Osteoblast (primary cell): Measurements from ENCODE around the gene CFAP157. TPM values are rescaled to one million over a fixed set of nuclear protein-coding genes. Genes with fewer than 3 reads are reported as not detected.

Experiments
- DNase-seq: peaks from one replicate; pipeline ENCODE4 v3.0.0; 2011; ENCODE audit warnings: low spot score, mixed read lengths; ENCODE audit not compliant: insufficient read length; ENCODE audit errors: missing footprints
- H2AFZ ChIP-seq: 2 replicates; pipeline ENCODE4 v1.6.0; 2011; ENCODE audit warnings: mild to moderate bottlenecking, low read length
- H3K27ac ChIP-seq: 2 replicates; pipeline ENCODE4 v1.5.1; 2011; ENCODE audit warnings: mild to moderate bottlenecking, low read depth, low read length, moderate library complexity
- H3K27me3 ChIP-seq: 2 replicates; pipeline ENCODE4 v1.6.0; 2012; ENCODE audit warnings: mild to moderate bottlenecking, control low read depth, inconsistent platforms, low read length, moderate library complexity; ENCODE audit not compliant: insufficient read depth
- H3K36me3 ChIP-seq: 2 replicates; pipeline ENCODE4 v1.5.1; 2011; ENCODE audit warnings: mild to moderate bottlenecking, low read length, control low read depth, moderate library complexity; ENCODE audit not compliant: insufficient read depth
- H3K4me1 ChIP-seq: 2 replicates; pipeline ENCODE4 v1.5.1; 2011; ENCODE audit warnings: mild to moderate bottlenecking, low read length, control low read depth, moderate library complexity; ENCODE audit not compliant: insufficient read depth
- H3K4me2 ChIP-seq: 2 replicates; pipeline ENCODE4 v1.6.0; 2011; ENCODE audit warnings: mild to moderate bottlenecking, low read length; ENCODE audit not compliant: insufficient read depth
- H3K4me3 ChIP-seq: fragments of 200-600 bp; sonication (generic); 3 replicates; pipeline ENCODE4 v1.5.1; 2012; ENCODE audit warnings: mild to moderate bottlenecking, low read length, inconsistent platforms; ENCODE audit not compliant: insufficient read depth
- H3K79me2 ChIP-seq: 2 replicates; pipeline ENCODE4 v1.6.0; 2012; ENCODE audit warnings: mild to moderate bottlenecking, low read length, control low read depth, inconsistent platforms; ENCODE audit not compliant: insufficient read depth
- H3K9me3 ChIP-seq: 2 replicates; pipeline ENCODE4 v1.5.1; 2011; ENCODE audit warnings: low read depth, low read length, control low read depth
- H4K20me1 ChIP-seq: 2 replicates; pipeline ENCODE4 v1.6.0; 2012; ENCODE audit warnings: mild to moderate bottlenecking, low read length, control low read depth; ENCODE audit not compliant: insufficient read depth
- CTCF ChIP-seq: IDR thresholded peaks from 2 replicates; pipeline ENCODE4 v1.5.1; 2011; ENCODE audit warnings: mild to moderate bottlenecking, low read depth, low read length, moderate library complexity; ENCODE audit errors: extremely low read depth
- total RNA-seq: library from RNA; depleted of rRNA; stranded (reverse); fragments of >200 nt; gene quantifications from 2 replicates; pipeline ENCODE4 v1.2.3, GENCODE V29; 2012

CFAP157 gene
- total RNA-seq: not detected in 2 replicates

DNA sequence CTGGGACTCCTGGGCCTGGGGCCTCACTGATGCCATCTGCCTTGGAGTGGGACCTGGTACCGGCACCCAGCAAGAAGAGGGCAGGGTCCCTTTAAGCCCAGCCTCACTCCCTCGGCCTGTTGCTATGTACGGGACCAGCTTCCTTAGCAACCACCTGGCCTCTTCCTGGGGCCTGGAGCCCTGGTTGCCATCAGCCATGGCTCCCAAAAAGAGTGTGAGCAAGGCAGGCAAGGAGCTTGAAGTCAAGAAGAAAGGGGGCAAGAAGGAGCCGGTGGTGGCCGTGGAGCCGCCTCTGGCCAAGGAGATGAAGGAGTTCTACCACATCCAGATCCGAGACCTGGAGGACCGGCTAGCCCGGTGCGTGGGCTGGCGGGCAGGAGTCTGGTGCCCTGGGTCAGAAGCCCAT is at the start of gene CFAP157:
TSS of gene CFAP157 (plus strand) at position 153 of the 406 bp plus-strand sequence. CDS start at position 197, 44 bp downstream.
- DNase-seq: peak; percentile 77
- TF ChIP-seq CTCF: no peak
- no peaks in the 10 kb centered on the region for H3K79me2 ChIP-seq
- no peak within 1 kb of the TSS for H2AFZ ChIP-seq
- no peaks in the 10 kb centered on the region for H3K36me3 ChIP-seq
- H4K20me1 ChIP-seq: no peaks in the 10 kb centered on the region
- H3K4me3 ChIP-seq: no peak within 1 kb of the TSS
- no peak within 1 kb of the TSS for H3K4me2 ChIP-seq
- no peaks in the 10 kb centered on the region for H3K4me1 ChIP-seq
- H3K27ac ChIP-seq: no peak within 1 kb of the TSS
- H3K9me3 ChIP-seq: no peaks in the 10 kb centered on the region
- no peaks in the 10 kb centered on the region for H3K27me3 ChIP-seq

GRCh38 chr9:127658428-127658827 is 48.4 kb upstream of the CFAP157 start:
- Histone ChIP-seq H3K4me1 (no peaks in the 10 kb centered on the region), H3K27ac (no peak overlapping the region), H3K79me2 (no peaks in the 10 kb centered on the region), H3K36me3 (peaks cover 41% of the 10 kb centered on the region), H3K4me3 (no peak overlapping the region), H3K9me3 (no peaks in the 10 kb centered on the region), H3K27me3 (no peaks in the 10 kb centered on the region), H4K20me1 (no peaks in the 10 kb centered on the region), H3K4me2 (no peak overlapping the region), H2AFZ (no peak overlapping the region)
- DNase-seq: no peak
- TF ChIP-seq CTCF: no peak

DNA sequence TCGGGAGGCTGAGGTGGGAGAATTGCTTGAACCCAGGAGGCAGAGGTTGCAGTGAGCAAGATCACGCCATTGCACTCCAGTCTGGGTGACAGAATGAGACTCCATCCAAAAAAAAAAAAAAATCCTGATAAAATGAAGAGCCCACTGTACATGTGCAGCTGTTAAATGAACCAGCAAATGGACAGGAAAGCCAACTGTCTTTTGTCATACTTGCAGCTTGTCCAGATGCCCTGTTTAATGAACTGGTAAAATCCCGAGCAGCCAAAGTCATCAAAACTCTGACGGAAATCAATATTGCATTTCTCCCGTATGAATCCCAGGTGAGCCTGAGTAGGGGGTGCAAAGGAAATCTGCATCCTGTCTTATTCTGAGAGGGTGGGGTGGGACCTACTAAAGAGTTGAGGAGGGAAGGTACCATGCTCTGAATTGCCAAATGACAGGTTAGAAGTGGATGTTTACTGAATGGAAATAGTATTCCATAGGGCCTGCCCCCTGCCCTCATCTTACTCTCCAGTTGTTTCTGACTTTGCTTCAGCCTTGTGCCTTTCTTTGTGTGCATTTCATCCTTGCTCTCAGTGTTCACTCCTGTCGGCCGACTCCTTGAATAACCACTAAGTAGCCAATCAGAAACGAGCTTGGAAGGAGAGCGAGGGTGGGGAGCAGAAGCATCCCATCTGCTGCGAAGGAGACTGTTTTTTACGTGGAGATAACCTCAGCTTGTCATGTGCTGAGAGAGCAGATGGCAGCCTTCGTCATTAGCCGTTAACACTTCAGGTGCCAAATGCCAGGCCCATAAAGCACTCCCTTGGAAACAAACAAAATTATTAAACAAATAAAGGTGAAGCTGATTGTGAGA is 45.7 kb upstream of the CFAP157 start:
- no peaks in the 10 kb centered on the region for H3K9me3 ChIP-seq
- H3K4me3 ChIP-seq: no peak overlapping the region
- no peaks in the 10 kb centered on the region for H4K20me1 ChIP-seq
- H3K79me2 ChIP-seq: no peaks in the 10 kb centered on the region
- no peaks in the 10 kb centered on the region for H3K27me3 ChIP-seq
- no peak for TF ChIP-seq CTCF
- H2AFZ ChIP-seq: no peak overlapping the region
- H3K27ac ChIP-seq: no peak overlapping the region
- no peaks in the 10 kb centered on the region for H3K4me1 ChIP-seq
- DNase-seq: peak; percentile 34
- no peak overlapping the region for H3K4me2 ChIP-seq
- peaks cover 35% of the 10 kb centered on the region for H3K36me3 ChIP-seq

GRCh38 chr9:127662617-127663016 is 44.2 kb upstream of the CFAP157 start:
- no peaks in the 10 kb centered on the region for H4K20me1 ChIP-seq
- no peaks in the 10 kb centered on the region for H3K9me3 ChIP-seq
- H2AFZ ChIP-seq: no peak overlapping the region
- H3K79me2 ChIP-seq: no peaks in the 10 kb centered on the region
- no peaks in the 10 kb centered on the region for H3K4me1 ChIP-seq
- no peak overlapping the region for H3K27ac ChIP-seq
- H3K27me3 ChIP-seq: no peaks in the 10 kb centered on the region
- DNase-seq: no peak
- no peak for TF ChIP-seq CTCF
- no peak overlapping the region for H3K4me2 ChIP-seq
- peaks cover 35% of the 10 kb centered on the region for H3K36me3 ChIP-seq
- no peak overlapping the region for H3K4me3 ChIP-seq
